H1 (cell line): ENCODE measurements around the gene PDXP. TPM values are rescaled to one million over a fixed set of nuclear protein-coding genes. Genes with fewer than 3 reads are reported as not detected.
A peak's percentile ranks its signal among the peaks of the same experiment; 100 is the strongest.

ENCODE experiments used
- ATF2 ChIP-seq: IDR thresholded peaks from 2 replicates; pipeline ENCODE4 v1.6.1; 2012; ENCODE audit warnings: low read length, inconsistent platforms
- ATF3 ChIP-seq: IDR thresholded peaks from 2 replicates; pipeline ENCODE4 v1.6.1; 2011; ENCODE audit warnings: low read depth, mild to moderate bottlenecking, low read length; ENCODE audit not compliant: insufficient read depth
- BCL11A ChIP-seq, 2 experiments: IDR thresholded peaks; one replicate each; pipeline ENCODE4 v1.6.1; 2011; ENCODE audit warnings: low read depth in 2 of 2, low read length in 2 of 2, mild to moderate bottlenecking in 2 of 2
- CEBPB ChIP-seq: IDR thresholded peaks from 2 replicates; pipeline ENCODE4 v1.6.1; 2012; ENCODE audit warnings: low read depth, low read length
- CHD2 ChIP-seq: IDR thresholded peaks from 2 replicates; pipeline ENCODE4 v1.6.1; 2012; ENCODE audit warnings: low read length, improper control_type of control experiment
- CREB1 ChIP-seq: IDR thresholded peaks from 2 replicates; pipeline ENCODE4 v1.6.1; 2012; ENCODE audit warnings: inconsistent platforms
- CTBP2 ChIP-seq: IDR thresholded peaks from 2 replicates; pipeline ENCODE4 v1.7.0; 2011; ENCODE audit warnings: borderline replicate concordance, mild to moderate bottlenecking, moderate library complexity, mixed read lengths, low read length; ENCODE audit not compliant: insufficient read depth, insufficient read length
- JUN ChIP-seq: IDR thresholded peaks from 2 replicates; pipeline ENCODE4 v1.6.1; 2011; ENCODE audit warnings: low read depth, mild to moderate bottlenecking, improper control_type of control experiment, low read length
- MAX ChIP-seq: IDR thresholded peaks from 2 replicates; pipeline ENCODE4 v1.6.1; 2012; ENCODE audit warnings: inconsistent platforms
- POLR2AphosphoS5 ChIP-seq: IDR thresholded peaks from 2 replicates; pipeline ENCODE4 v1.6.1; 2011; ENCODE audit warnings: low read depth, low read length
- RBBP5 ChIP-seq: IDR thresholded peaks from 2 replicates; pipeline ENCODE4 v1.7.1; 2012; ENCODE audit warnings: low read depth, mild to moderate bottlenecking, inconsistent platforms, low read length, moderate library complexity, borderline replicate concordance
- RNF2 ChIP-seq: fragments of 200-900, 300-1000 bp; sonication (generic); IDR thresholded peaks from 2 replicates; pipeline ENCODE4 v1.7.1; 2016; ENCODE audit warnings: borderline replicate concordance, low read depth, mild to moderate bottlenecking, antibody characterized with exemption, low read length; ENCODE audit not compliant: poor library complexity, severe bottlenecking; ENCODE audit errors: missing control alignments
- RXRA ChIP-seq: IDR thresholded peaks from 2 replicates; pipeline ENCODE4 v1.6.1; 2011; ENCODE audit warnings: low read depth, mild to moderate bottlenecking, low read length, moderate library complexity; ENCODE audit not compliant: insufficient read depth
- SAP30 ChIP-seq: fragments of 300-600 bp; sonication (generic); IDR thresholded peaks from 2 replicates; pipeline ENCODE4 v1.7.1; 2012; ENCODE audit warnings: low read length, moderate library complexity, mild to moderate bottlenecking, inconsistent platforms; ENCODE audit not compliant: insufficient read depth, insufficient replicate concordance
- SRF ChIP-seq: IDR thresholded peaks from 2 replicates; pipeline ENCODE4 v1.6.1; 2011; ENCODE audit warnings: mild to moderate bottlenecking, low read depth, low read length, moderate library complexity
- SUZ12 ChIP-seq: fragments of 200-600 bp; sonication (generic); IDR thresholded peaks from 2 replicates; pipeline ENCODE4 v1.6.1; 2012; ENCODE audit warnings: mild to moderate bottlenecking, inconsistent platforms, low read length, moderate library complexity, mixed read lengths
- YY1 ChIP-seq: IDR thresholded peaks from 2 replicates; pipeline ENCODE4 v1.6.1; 2011; ENCODE audit warnings: low read depth, mild to moderate bottlenecking, low read length
- polyA plus RNA-seq, 7 experiments: library from polyadenylated mRNA; depleted of rRNA in 3 of 7; stranded (reverse) in 5 of 7; unstranded in 2 of 7; fragments of >200 nt in 5 of 7; fragments of 200-250 nt in 2 of 7; gene quantifications; 1 replicate in 5 of 7; 2 replicates in 1 of 7; 4 replicates in 1 of 7; pipeline versions ENCODE4 v1.2.1 to v1.2.3, GENCODE V29; 2011 to 2013; ENCODE audit warnings: missing spikeins in 2 of 7, mixed read lengths in 2 of 7
- total RNA-seq: library from RNA; stranded (reverse); fragmentation: NEBNext Ultra II Directional; extraction: Animal tissue kit (Norgen Biotek cat#: 25700); gene quantifications from 2 replicates; pipeline ENCODE4 v1.2.1, GENCODE V29; 2021
- TF ChIP-seq, protein P1 (sequence below), 3 experiments: IDR thresholded peaks; 1 replicate in 2 of 3; 2 replicates in 1 of 3; pipeline versions ENCODE4 v1.5.1 to v1.6.1; 2011; ENCODE audit warnings: low read length in 3 of 3, mild to moderate bottlenecking in 3 of 3, inconsistent platforms in 2 of 3, low read depth in 1 of 3, moderate library complexity in 1 of 3; ENCODE audit not compliant: insufficient read depth in 1 of 3; ENCODE audit errors: control extremely low read depth in 1 of 3

Gene PDXP
- total and polyA plus RNA-seq, 2 of the 8 experiments (the other 6 are each of a cell fraction or from before 2014, with no cell fraction given): 36.6 to 67.7 TPM

DNA sequence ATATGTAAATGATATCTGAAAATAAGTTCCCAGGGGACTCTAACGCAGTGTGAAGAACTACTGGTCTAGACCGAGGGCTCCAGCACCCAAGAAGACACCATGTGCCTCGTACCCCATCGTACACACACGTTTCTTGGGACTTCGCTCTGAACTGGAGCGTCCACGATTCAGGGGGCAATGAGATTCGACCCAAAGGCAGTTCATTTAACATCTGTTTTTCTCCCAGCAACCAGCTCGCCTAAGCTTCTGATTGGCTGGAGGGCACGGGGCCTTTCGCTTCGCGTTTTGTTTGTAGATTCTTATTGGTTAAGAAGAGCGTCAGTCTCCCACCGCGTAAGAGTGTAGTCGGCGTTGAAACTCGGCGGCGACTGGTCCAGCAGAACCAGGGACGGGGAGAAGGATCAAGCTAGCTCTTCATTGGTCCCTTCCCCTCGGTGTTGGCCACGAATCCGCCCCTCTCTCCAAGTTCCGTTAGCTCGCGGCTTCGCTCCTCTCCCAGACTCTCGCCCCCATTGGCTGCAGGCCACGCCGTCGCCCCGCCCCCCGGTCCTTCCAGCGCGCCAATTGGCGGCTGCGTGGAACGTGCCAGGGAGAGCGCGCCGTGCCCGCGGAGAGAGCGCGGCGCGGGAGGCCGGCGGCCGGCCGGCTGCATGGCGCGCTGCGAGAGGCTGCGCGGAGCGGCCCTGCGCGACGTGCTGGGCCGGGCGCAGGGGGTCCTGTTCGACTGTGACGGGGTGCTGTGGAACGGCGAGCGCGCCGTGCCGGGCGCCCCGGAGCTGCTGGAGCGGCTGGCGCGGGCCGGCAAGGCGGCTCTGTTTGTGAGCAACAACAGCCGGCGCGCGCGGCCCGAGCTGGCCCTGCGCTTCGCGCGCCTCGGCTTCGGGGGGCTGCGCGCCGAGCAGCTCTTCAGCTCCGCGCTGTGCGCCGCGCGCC is at the start of gene PDXP (continued):
- no peak for TF ChIP-seq YY1
- TF ChIP-seq ATF3: no peak
- TF ChIP-seq CREB1: peak; percentile 85
- TF ChIP-seq JUN: no peak
- no peak for TF ChIP-seq SUZ12
- peak; percentile 55; the same call in 1 of the 2 replicates for TF ChIP-seq RBBP5
- no peak for TF ChIP-seq SAP30
- TF ChIP-seq RXRA: no peak
- no peak for TF ChIP-seq ATF2
- TF ChIP-seq CEBPB: no peak
- no peak for TF ChIP-seq BCL11A (IDR thresholded peaks at IDR 0.05; ENCODE audit: low read depth in 2 of 2, low read length in 2 of 2)
- no peak for TF ChIP-seq SRF
- peak; percentile 39 for TF ChIP-seq POLR2AphosphoS5
- no peak for TF ChIP-seq CTBP2
- TF ChIP-seq CHD2: peak; percentile 94
- TF ChIP-seq, protein P1, sequence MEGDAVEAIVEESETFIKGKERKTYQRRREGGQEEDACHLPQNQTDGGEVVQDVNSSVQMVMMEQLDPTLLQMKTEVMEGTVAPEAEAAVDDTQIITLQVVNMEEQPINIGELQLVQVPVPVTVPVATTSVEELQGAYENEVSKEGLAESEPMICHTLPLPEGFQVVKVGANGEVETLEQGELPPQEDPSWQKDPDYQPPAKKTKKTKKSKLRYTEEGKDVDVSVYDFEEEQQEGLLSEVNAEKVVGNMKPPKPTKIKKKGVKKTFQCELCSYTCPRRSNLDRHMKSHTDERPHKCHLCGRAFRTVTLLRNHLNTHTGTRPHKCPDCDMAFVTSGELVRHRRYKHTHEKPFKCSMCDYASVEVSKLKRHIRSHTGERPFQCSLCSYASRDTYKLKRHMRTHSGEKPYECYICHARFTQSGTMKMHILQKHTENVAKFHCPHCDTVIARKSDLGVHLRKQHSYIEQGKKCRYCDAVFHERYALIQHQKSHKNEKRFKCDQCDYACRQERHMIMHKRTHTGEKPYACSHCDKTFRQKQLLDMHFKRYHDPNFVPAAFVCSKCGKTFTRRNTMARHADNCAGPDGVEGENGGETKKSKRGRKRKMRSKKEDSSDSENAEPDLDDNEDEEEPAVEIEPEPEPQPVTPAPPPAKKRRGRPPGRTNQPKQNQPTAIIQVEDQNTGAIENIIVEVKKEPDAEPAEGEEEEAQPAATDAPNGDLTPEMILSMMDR (IDR thresholded peaks at IDR 0.05; ENCODE audit: control extremely low read depth in 1 of 3, insufficient read depth in 1 of 3, low read depth in 1 of 3, low read length in 3 of 3): no peak
- no peak for TF ChIP-seq RNF2
- TF ChIP-seq MAX: peak; percentile 95
